Measurements from ENCODE around the gene DNAH8.

DNA sequence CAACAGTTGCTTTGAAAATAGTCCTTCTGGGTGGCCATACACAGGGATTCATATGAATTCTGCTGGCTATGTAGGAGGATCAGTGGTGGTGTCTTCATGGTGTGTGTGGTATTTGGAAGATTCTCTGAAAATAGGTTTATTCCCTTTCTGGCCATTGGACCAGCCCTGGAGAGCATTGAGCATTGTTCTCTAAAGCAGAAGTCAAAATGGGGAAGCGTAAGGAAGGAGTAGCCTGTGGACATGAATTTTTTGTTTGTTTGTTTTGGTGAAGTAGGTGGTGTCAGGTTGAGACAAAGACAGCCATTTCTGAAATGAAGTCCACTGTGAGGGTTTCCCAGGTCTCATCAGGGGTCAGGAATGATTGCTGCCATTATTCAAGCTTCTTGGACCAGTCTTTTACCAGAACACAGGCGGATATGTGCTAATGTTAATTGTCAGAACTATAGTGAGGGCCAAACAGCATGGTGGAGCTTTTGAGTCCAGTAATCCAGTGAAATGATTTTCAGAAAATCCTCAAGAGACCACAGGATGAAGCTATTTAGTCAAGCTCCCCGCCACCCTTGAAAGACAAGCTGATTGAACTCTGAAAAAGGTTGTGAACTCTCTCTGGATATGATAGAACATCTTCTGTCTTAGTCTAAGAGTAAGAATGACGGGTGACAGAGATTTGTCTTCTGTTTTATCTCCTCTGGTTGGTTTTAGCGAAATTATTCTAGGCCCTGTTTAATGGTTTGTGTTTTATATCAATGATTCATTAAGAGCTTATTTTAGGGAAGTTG lies 60.0 kb downstream of the DNAH8 start:
- TF ChIP-seq, protein P1, sequence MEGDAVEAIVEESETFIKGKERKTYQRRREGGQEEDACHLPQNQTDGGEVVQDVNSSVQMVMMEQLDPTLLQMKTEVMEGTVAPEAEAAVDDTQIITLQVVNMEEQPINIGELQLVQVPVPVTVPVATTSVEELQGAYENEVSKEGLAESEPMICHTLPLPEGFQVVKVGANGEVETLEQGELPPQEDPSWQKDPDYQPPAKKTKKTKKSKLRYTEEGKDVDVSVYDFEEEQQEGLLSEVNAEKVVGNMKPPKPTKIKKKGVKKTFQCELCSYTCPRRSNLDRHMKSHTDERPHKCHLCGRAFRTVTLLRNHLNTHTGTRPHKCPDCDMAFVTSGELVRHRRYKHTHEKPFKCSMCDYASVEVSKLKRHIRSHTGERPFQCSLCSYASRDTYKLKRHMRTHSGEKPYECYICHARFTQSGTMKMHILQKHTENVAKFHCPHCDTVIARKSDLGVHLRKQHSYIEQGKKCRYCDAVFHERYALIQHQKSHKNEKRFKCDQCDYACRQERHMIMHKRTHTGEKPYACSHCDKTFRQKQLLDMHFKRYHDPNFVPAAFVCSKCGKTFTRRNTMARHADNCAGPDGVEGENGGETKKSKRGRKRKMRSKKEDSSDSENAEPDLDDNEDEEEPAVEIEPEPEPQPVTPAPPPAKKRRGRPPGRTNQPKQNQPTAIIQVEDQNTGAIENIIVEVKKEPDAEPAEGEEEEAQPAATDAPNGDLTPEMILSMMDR (IDR thresholded peaks at IDR 0.05): no peak
- TF ChIP-seq POLR2A (IDR thresholded peaks at IDR 0.05): no peak
